GM12878 (cell line): ENCODE data around the gene RNASE7.

Source experiments
- BRCA1 ChIP-seq: IDR thresholded peaks from 2 replicates; pipeline ENCODE4 v1.6.1; 2011; ENCODE audit warnings: low read depth, low read length, improper control_type of control experiment
- MYB ChIP-seq: fragments of 150-350 bp; IDR thresholded peaks from 2 replicates; pipeline ENCODE4 v1.6.1; 2014; ENCODE audit warnings: mild to moderate bottlenecking, low read depth, low read length, borderline replicate concordance

GRCh38 chr14:21034707-21035106 is 7.5 kb upstream of the RNASE7 start, which contains the start of gene RNASE13:
- TF ChIP-seq MYB (no peak), BRCA1 (no peak)
